GM21447 (cell line): ENCODE measurements around the gene ITPKC.
A peak's percentile ranks its signal among the peaks of the same experiment; 100 is the strongest.

Experiments used
- ATAC-seq: cut with Tn5 transposase; IDR thresholded peaks from one replicate; pipeline ENCODE4 v1.9.1; 2021; ENCODE audit not compliant: unreplicated experiment

ITPKC gene

DNA sequence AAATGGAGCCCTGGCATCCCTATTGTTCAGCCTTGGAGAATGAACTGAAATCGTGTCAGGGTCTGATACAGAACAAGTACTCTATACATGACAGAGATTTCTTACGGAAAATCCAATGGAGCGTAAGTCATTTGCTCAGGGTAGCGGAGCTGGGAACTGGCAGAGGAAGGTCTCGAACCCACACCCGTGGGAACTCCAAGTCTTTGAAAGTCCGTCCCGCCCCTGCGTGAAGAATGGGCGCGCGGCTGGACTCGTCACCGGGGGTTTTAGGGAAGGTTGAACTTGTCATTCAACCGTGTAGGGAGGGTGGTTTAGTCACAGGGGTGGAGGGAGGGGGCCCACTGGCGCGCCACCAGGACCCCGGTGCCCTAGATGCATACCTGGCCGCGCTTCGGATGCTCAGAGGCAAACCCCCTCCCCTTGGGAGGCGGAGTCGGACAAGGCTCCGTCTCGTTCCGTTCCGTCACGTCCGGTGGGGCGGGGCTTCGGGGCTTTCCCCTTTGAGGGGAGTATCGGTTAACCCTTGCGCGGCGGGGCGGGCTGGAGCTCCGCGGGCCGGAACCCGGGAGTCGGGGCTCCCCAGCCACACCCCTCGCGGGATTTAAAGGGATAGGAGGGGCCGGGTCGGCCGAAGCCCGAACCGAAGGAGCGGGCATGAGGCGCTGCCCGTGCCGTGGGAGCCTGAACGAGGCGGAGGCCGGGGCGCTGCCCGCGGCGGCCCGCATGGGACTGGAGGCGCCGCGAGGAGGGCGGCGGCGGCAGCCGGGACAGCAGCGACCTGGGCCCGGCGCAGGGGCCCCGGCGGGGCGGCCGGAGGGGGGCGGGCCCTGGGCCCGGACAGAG is at the start of gene ITPKC, which contains the start of gene COQ8B:
ITPKC (plus strand) TSS at position 631 of the 843 bp plus-strand sequence; CDS start at position 655, 24 bp downstream.
COQ8B (minus strand) TSS at position 405 of the 843 bp plus-strand sequence. CDS start 2,254 bp downstream, outside the sequence.
- ATAC-seq: peak; percentile 61

DNA sequence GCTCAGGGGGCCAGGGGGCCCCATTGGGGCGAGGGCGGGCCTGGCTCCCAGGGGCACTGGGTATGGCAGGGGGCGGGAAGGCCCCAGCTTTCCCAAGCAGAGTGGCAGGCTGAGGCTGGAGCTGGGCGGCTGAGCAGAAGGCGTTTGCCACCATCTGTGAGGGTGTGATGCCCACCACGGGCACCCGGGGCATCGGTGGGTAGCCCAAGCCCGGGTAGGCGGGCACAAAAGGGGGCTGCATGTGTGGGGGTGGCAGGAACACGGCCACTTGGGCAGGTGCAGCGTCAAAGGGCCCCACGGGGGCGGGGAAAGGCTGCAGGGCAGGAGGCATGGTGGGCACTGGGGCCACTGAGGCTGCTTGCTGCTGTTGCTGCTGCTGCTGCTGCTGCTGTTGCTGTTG is 49.3 kb upstream of the ITPKC start:
- no peak for ATAC-seq

DNA sequence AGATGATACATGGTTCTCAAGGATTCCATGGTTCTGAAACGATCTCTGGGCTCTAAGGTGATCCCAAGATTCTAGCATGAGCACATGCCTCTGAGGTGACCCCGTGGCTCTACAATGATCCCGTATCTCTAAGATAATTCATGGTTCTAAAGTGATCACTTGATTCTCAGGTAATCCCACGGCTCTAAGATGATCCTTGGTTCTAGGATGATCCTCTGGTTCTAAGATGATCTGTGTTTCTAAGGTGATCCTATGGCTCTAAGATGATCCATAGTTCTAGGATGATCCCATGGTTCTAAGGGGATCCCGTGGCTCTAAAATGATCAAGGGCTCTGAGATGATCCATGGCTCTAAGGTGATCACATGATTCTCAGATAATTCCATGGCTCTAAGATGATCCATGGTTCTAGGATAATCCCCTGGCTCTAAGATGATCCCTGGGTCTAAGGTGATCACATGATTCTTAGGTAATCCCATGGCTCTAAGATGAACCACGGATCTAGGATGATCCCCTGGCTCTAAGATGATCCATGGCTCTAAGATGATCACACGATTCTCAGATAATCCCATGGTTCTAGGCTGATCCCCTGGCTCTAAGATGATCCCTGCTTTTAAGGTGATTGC is 47.8 kb upstream of the ITPKC start:
- ATAC-seq: no peak

DNA sequence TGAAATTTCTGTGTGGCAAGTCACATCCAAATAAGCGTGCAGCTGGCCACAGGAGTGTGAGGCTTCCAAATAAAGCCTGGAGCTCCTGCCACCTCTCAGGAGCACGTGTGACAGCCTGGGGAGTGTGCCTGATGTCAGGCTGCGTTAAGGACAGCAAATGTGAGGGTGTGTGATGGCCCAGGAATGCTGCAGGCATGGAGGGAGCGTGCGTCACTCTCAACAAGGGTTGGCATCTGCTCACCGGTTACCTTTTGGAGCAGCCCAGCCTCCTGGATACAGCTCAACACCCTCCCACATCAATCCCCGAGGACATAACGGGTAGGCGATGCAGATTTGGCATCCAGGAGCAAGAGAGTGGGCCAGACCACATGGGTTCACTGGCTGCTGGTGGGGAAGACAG is 45.5 kb upstream of the ITPKC start:
- ATAC-seq: no peak

DNA sequence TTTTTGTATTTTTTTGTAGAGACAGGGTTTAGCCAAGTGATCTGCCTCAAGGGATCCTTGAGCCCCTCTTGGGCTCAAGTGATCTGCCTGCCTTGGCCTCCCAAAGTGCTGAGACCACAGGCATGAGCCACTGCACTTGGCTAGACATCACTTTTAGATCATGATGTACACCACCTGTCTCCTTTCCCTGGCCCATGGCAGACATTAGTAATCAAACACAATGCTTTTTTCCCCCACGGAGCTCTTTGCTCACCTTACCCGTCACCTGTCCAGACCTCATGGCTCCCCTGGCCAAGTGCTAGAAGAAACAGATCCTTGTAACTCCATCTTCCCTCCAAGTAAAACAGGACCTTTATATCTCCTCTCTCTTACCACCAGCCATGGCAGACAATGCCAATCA is 44.9 kb upstream of the ITPKC start:
- ATAC-seq: no peak

DNA sequence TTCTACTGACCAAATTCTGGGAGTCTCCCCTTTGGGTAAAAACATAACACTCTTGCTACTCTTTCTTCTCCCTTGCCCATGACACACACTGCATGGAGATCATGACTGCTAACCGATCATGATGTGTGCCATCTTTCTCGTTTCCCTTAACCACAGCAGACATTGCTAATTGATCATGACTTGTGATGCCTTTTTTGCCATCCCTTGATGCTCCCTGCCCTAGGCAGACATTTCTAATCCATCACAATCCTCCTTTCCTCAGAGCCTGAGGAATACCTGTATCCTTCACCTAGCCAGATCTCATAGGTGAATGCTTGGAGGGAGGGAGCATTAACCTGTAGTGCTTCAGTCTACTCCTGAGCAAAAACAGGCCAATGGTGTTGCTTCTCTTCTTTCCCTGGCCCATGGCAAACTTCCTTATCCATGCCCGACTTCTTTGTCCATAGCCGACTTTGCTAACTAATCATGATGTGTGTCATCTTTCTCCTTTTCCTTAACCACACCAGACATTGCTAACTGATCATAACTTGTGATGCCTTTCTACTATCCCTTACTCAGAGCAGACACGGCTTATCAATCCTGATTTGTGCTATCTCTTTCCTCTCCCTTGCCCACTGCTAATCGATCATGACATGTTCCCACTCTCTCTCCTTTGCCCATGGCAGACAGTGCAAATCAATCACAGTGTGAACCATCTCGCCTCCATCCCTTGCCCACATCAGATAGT is 44.2 kb upstream of the ITPKC start:
- ATAC-seq: no peak

DNA sequence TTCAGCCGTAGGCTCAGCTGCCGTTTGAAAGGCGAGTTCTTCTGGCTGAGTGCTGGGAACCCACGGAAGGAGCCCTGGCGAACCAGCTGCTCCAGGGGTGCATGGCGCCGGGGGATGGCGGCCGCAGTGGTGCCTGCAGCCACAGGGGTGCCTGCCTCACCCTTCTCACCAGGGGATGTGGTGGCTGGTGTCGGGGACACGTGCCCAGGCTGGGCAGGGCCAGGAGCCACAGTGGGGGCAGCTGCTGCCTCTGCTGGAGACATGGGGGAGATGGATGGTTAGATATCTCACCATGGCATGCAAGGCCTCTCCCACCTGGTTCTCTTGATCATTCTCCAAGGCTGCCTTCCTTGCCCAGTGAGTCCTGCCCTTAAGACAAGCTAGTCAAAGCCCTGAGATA is 43.5 kb upstream of the ITPKC start:
- ATAC-seq: no peak

DNA sequence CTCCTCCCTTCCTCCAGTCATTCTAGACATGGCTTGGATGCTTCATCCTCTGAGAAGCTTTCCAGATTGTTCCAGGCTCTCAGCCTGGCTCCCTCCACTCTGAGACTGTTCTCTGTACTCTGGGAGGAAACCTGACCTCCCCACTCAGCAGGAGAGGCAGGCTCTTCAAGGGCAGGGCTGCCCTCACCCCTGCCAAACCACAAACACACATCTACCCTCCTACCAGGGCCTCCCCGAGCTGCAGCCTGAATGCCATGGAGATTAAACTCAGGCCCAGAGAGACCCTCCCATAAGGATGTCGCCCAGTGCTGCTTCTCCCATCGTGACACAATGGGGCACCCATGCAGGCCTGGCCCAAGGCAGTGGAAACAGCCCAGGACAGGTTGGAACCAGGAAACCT is 42.6 kb upstream of the ITPKC start:
- no peak for ATAC-seq

DNA sequence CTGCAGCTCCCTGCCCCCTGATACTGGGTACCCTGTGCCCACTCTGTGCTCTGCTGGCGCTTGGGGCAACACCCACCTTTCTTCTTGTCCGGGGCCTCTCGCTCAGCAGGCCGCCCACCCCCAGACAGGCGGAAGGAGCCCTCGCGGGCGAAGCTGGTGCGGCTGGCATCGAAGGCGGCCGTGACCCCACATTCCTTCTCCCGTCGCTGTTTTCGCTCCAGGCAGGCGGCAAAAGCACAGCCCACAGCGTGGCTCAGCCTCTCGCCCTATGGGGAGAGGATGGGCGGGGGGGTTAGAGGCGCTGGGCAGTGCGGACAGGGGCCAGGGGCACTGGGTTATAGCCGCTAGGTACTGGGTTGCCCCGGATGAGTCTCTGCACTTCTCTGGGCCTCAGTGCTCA is 39.8 kb upstream of the ITPKC start:
- ATAC-seq: no peak

DNA sequence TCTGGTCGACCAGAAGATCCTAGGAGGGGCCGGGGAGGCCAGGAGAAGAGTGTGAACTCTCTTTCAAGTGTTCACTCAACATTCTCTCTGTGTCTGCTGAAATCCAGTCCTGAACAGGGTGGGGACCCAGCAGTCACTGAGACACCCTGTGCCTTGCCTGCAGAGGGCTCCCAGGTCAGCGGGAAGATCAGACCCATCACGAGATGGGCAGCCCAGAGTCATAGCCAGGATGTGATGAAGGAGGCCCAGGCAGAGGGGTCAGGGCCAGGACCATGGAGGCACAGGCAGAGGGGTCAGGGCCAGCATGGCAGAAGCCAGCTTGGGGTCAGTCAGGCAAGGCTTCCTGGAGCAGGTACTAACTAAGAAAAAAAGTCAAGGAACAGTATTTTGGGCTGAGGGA is 35.9 kb upstream of the ITPKC start:
- ATAC-seq: no peak

DNA sequence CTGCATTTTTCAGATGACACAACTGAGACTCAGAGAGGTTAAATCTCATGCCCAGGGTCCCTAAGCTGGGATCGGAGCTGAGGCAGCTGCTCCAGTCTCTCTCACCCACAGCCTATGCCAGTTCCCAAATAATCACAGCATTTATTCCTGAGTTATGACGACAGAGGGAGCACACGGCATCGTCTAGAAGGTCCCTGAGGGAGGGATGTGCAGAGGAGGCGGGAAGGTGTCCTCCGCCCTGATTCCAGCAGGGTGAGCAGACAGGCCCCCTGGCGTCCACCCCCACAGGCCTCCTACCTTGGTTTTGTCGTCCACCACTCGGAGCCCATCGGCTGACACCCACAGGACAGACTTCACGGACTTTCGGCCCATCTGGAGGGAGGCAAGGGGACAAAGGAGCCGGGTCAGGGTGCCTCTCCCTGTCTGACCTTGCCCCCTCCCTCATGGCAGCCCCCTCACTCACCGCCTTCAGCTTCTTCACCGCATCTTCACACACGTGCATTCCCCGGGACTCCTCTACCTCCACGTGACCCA is 34.4 kb upstream of the ITPKC start:
- ATAC-seq: no peak

DNA sequence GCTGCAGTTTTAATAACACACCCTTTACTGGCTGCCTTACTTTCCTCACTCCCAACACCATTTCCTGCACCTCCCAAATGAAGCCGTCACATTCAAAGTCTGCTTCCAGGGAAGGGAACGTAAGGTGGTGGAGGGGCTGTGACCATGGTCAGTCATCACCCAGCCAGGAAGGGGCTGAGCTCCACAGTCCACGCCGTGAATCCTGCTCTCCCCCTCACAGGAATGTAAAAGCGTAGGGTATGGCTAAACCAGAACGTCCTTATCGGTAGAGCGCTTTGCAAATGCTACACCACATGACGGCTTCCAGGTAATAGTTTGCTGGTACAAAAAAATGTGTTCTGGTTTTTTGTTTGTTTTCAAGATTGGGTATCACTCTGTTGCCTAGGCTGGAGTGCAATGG is 33.5 kb upstream of the ITPKC start:
- ATAC-seq: no peak

DNA sequence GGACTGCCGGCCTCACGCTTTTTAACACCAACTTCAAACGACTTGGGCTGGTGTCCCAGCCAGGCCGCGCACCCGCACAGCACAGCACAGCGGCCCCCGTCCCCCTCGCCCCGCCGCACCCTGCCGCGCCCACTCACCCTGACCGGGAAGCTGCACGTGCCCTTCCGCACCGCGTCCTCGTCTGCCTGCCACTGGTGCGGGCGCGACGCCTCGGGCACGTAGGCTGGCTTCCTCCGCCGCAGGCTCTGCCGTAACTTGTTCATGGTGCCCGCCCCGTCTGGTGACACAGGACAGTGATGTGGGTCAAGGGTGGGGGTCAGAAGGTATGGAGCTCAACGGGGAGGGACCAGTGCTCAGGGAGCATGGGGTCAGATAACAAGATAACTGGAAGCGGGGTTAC is 32.6 kb upstream of the ITPKC start:
- ATAC-seq: no peak

DNA sequence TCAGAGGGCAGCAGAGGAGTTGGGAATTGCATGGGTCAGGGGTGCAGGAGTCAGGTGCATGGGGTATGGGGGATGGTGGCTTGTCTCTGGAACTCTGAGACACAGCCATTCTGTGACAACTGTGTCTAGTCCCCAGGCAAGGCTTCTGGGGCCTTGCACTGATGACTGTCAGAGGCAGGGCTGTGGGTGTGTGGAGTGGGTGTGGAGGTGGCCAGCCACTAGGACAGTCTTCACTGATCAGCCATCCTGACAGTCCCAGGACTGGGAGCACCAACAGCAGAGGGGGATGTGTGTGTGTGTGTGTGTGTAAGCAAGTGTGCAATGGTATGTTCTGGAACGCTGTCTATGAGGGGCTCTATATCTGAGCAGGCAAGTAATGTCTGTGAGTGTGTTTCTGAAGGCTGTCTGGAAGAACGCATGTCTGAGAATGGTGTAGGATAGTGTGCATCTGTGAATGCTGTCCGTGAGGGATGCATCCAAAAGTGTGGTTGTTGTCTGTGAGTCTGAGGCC is 31.8 kb upstream of the ITPKC start:
- no peak for ATAC-seq

DNA sequence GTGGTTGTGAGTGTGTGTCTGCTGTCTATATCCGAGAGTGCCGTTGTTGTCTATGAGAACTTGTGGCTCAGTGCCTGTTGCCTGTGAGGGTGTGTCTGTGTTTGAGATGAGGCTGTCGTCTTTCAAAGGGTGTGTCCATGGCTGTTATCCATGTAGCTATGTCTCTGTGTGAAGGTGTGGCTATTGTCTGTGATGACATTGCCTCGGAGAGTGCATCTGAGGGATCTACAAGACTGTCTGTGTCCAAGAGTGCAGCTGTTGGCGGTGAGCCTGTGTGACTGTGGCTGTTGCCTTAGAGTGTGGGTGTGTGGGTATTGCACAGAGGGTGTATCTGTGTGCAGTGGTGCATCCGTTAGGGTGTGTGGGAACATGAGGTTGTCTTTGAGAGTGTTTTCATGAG is 31.3 kb upstream of the ITPKC start:
- no peak for ATAC-seq

DNA sequence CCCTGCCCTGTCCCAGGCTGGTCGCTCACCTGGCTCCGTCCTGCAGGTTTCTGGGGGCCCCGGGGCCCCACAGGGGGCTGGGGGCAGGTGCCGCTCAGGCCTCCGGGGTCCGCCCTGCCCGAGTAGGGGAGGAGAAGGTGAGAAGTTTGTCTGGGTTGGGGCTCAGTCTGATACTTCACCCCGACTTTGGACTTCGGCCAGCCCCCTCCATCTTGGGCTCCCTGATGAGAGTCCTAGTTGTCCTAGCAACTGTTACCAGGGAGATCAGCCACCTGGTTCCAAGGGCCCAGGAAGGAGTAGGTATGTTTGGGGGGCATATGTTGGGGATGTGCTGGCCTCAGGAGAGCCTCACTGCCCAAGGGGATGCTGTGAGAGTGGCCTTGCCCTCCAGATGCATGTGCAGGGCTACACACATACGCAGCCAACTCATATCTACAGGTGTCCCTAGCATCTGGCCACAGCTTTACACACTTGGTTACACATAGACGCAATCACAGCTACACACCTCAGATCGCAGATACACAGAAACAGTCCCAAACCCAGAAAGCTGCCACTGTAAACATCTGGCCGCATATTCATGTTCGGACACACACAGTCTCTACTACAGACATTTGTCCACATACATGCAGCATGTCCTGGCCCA is 29.9 kb upstream of the ITPKC start:
- ATAC-seq: no peak

DNA sequence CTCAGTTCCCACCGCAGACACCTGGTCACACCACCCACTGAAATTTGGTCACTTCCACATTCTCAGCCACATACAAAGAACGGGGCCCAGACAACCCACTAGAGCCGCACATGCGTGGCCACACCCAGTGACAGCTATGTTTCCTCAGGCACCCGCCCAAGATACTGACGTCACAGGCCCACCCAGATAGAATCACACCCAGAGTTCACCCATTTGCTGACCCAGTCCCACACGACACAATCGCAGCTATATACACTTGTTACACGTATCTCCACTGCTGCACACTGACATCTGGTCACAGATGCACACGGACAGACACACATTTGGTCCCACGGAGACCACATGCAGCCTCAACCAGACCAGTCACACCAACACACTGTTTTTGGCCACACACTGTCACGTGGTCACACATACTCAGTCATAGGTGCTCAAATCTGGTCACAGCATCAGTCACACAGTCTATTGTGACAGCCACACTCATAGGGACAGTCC is 29.3 kb upstream of the ITPKC start:
- no peak for ATAC-seq

DNA sequence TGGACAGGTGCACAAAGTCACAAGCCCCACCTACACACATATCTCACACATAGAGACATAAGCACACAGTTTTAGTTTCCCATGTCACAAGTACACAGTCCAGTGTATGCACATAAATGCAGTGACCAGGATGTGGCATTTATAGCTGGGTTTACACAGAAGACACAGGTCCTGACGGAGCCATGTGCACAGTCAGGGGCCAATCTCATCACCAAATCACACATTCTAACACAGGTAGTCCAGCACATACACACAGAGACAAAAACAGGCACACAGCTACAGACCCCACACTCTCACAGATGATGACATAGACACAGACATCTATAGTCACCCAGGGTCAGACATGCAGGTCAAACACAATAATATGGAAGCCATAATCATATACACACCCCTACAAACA is 28.6 kb upstream of the ITPKC start:
- ATAC-seq: no peak

DNA sequence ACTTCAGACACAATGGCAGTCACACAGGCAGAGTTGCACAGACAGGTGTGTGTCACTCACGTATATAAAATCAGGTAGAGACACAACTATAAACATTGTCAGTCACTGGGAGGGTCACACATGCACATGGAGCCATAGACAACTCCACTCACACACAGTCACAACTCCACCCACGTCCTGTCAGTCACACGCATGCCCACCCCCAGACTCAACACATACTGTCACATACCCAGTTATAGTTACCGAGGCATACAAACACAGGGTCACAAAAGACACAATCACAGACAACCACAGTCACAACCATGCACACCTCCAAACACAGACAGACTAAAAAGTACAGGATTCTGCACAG is 27.9 kb upstream of the ITPKC start:
- ATAC-seq: no peak

DNA sequence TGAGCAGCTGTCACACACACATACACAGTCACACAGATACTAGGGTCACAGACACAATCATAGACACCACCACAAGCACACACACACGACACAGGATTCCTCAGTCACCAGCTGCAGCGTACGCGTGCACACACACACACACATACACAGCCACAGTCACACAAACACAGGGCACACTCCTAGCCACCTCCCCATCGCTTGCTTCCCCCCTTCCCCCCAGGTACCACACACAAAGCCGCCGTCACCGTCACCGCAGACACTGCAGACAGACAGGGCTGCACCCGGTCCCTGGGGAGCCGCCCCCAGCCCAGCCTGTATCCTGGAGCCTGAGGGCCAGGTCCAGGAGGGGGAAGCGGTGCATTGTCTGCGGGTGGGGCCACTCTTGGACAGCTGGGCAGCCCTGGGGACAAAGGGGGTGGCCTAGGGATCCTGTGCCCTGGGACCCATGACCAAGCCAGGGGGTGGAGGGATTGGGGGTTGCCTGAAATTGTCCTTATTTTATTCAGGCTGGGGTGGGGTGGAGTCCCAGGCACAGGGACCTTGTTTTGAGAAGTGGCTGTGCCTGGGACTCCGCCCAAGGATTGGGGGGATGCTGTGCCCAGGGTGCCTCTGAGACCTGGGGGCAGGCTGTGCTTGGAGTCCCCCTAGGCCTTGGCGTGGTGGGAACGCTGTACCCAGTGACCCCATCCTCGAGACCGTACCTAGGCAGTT is 27.4 kb upstream of the ITPKC start:
- ATAC-seq: no peak
